HG03097 (cell line): Measurements from ENCODE around the gene TMCO4.

ENCODE experiments used
- ATAC-seq: cut with Tn5 transposase; IDR thresholded peaks from one replicate; pipeline ENCODE4 v1.9.1; 2021; ENCODE audit not compliant: unreplicated experiment, low FRiP score

The TMCO4 gene

GRCh38 chr1:19728413-19729145 lies 71.1 kb downstream of the TMCO4 start:
- no peak for ATAC-seq

GRCh38 chr1:19725606-19726005 lies 74.1 kb downstream of the TMCO4 start:
- no peak for ATAC-seq

GRCh38 chr1:19723874-19724273 lies 75.8 kb downstream of the TMCO4 start:
- no peak for ATAC-seq

- ATAC-seq, result no peak
Observed at GRCh38 chr1:19720973-19721372, 78.7 kb downstream of the TMCO4 start.

- no peak for ATAC-seq
Observed at GRCh38 chr1:19720174-19720573, 79.5 kb downstream of the TMCO4 start.

- ATAC-seq, result no peak
Observed at GRCh38 chr1:19717467-19717866, 82.2 kb downstream of the TMCO4 start.

- no peak for ATAC-seq
Observed at GRCh38 chr1:19715334-19716203, 84.1 kb downstream of the TMCO4 start.

GRCh38 chr1:19712928-19713327 lies 86.8 kb downstream of the TMCO4 start:
- no peak for ATAC-seq

GRCh38 chr1:19710825-19711611 lies 88.7 kb downstream of the TMCO4 start:
- ATAC-seq, result peak; percentile 58

- no peak for ATAC-seq
Observed at GRCh38 chr1:19709260-19709793, 90.4 kb downstream of the TMCO4 start.

GRCh38 chr1:19708567-19709110 lies 91.1 kb downstream of the TMCO4 start:
- no peak for ATAC-seq

GRCh38 chr1:19706136-19706535 lies 93.6 kb downstream of the TMCO4 start:
- no peak for ATAC-seq

GRCh38 chr1:19705464-19705863 lies 94.3 kb downstream of the TMCO4 start:
- no peak for ATAC-seq

GRCh38 chr1:19704247-19705113 lies 95.2 kb downstream of the TMCO4 start:
- no peak for ATAC-seq

- ATAC-seq, result no peak
Observed at GRCh38 chr1:19703280-19703679, 96.4 kb downstream of the TMCO4 start.

- ATAC-seq, result no peak
Observed at GRCh38 chr1:19700079-19700777, 99.5 kb downstream of the TMCO4 start.

GRCh38 chr1:19698181-19698580 lies 101.5 kb downstream of the TMCO4 start:
- no peak for ATAC-seq

- no peak for ATAC-seq
Observed at GRCh38 chr1:19696820-19697219, 102.9 kb downstream of the TMCO4 start.

GRCh38 chr1:19695772-19696171 lies 103.9 kb downstream of the TMCO4 start:
- no peak for ATAC-seq
